ENCODE data around the gene RYR1.

DNA sequence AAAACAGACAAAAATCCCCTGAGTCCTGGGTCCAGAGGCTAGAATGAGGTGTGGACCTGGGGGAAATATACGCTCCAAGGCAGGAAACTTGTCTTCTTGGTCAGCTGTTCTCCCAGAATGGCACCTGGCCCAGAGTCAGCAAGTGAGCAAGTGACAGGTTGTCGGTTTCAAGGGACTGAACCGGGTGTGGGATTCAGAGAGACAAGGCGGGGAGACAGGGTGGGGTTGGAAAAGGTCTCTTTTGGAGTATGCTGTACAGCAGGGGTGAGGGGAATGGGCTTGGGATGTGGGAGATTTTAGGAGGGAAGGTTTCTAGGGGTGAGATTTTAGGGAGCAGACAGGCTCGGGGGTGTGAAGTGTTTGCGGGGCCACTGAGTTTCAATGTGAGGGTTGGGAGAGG lies 83.3 kb downstream of the RYR1 start:
- TF ChIP-seq, protein P1, sequence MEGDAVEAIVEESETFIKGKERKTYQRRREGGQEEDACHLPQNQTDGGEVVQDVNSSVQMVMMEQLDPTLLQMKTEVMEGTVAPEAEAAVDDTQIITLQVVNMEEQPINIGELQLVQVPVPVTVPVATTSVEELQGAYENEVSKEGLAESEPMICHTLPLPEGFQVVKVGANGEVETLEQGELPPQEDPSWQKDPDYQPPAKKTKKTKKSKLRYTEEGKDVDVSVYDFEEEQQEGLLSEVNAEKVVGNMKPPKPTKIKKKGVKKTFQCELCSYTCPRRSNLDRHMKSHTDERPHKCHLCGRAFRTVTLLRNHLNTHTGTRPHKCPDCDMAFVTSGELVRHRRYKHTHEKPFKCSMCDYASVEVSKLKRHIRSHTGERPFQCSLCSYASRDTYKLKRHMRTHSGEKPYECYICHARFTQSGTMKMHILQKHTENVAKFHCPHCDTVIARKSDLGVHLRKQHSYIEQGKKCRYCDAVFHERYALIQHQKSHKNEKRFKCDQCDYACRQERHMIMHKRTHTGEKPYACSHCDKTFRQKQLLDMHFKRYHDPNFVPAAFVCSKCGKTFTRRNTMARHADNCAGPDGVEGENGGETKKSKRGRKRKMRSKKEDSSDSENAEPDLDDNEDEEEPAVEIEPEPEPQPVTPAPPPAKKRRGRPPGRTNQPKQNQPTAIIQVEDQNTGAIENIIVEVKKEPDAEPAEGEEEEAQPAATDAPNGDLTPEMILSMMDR (IDR thresholded peaks at IDR 0.05; ENCODE audit: low read length), result no peak
- TF ChIP-seq EZH2 (optimal IDR thresholded peaks at IDR 0.05; ENCODE audit: low read depth, low read length), result no peak

Measured in MM.1S (cell line).